AG09319 (cell line): ENCODE results near the gene FN3KRP.

Source experiments
- DNase-seq: peaks from one replicate; pipeline ENCODE4 v3.0.0-alpha.2; 2010; ENCODE audit warnings: low read depth; ENCODE audit errors: extremely low read depth
- TF ChIP-seq, protein P1 (sequence below): IDR thresholded peaks from 2 replicates; pipeline ENCODE4 v1.5.1; 2011; ENCODE audit warnings: low read depth, mild to moderate bottlenecking, inconsistent platforms, low read length, moderate library complexity

Gene FN3KRP

DNA sequence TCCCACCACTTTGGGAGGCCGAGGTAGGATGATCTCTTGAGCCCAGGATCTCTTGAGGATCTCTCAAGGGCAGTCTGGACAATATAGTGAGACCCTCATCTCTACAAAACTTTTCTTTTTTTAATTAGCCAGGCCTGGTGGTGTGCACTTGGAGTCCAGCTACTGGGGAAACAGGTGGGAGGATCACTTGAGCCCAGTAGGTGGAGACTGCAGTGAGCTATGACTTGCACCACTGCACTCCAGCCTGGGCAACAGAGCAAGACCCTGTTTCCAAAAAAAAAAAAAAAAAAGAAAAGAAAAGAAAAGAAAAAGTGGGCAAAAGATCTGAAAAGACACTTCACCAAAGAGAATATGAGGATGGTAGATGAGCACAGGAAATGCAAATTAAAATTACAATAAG is 33.0 kb upstream of the FN3KRP start:
- TF ChIP-seq, protein P1, sequence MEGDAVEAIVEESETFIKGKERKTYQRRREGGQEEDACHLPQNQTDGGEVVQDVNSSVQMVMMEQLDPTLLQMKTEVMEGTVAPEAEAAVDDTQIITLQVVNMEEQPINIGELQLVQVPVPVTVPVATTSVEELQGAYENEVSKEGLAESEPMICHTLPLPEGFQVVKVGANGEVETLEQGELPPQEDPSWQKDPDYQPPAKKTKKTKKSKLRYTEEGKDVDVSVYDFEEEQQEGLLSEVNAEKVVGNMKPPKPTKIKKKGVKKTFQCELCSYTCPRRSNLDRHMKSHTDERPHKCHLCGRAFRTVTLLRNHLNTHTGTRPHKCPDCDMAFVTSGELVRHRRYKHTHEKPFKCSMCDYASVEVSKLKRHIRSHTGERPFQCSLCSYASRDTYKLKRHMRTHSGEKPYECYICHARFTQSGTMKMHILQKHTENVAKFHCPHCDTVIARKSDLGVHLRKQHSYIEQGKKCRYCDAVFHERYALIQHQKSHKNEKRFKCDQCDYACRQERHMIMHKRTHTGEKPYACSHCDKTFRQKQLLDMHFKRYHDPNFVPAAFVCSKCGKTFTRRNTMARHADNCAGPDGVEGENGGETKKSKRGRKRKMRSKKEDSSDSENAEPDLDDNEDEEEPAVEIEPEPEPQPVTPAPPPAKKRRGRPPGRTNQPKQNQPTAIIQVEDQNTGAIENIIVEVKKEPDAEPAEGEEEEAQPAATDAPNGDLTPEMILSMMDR = no peak
- no peak for DNase-seq

DNA sequence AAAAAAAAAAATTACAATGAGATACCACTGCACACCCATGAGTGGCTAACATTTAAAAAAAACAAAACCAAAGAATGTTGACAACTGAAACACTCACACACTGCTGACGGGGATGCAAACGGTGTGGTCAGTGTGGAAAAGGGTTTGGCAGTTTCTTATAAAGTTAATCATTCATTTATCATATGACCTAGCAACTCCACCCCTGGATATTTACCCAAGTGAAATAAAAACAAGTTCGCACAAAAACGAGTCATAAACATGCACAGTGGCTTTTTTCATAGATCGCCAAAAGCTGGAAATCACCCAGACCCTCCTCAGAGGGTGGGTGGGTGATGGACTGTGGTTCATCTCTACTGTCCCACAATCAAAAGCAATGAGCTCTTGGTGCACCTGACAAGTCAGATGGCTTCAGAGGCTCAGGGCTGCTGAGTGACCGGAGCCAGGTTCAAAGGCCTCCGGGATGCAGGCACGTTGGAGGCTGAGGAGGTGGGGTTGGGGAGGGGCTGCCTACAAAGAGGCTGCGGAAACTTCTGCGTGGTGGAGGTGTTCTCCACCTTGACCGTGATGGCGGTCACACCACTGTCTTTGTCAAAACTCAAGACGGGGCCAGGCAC is 32.2 kb upstream of the FN3KRP start:
- DNase-seq = no peak
- TF ChIP-seq, protein P1 = no peak

DNA sequence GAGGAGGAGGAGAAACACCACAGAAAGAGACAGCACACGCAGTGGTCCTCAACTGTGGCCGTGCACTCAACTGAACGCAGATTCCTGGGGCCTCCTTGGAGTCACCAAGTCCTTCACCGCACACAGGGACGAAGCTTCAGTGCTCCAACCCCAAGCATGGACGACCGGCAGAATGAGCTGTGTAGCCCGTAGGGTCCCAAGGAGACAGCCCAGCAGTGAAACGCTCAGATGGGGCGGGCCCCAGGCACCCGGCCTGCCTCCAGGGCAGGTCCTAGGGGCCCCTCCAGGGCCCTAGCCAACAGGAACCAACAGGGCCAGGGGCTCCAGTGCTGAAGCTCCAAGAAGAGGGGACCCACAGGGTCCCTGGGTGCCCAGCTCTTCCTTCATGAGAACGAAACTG is 31.2 kb upstream of the FN3KRP start:
- no peak for DNase-seq
- TF ChIP-seq, protein P1 = no peak

DNA sequence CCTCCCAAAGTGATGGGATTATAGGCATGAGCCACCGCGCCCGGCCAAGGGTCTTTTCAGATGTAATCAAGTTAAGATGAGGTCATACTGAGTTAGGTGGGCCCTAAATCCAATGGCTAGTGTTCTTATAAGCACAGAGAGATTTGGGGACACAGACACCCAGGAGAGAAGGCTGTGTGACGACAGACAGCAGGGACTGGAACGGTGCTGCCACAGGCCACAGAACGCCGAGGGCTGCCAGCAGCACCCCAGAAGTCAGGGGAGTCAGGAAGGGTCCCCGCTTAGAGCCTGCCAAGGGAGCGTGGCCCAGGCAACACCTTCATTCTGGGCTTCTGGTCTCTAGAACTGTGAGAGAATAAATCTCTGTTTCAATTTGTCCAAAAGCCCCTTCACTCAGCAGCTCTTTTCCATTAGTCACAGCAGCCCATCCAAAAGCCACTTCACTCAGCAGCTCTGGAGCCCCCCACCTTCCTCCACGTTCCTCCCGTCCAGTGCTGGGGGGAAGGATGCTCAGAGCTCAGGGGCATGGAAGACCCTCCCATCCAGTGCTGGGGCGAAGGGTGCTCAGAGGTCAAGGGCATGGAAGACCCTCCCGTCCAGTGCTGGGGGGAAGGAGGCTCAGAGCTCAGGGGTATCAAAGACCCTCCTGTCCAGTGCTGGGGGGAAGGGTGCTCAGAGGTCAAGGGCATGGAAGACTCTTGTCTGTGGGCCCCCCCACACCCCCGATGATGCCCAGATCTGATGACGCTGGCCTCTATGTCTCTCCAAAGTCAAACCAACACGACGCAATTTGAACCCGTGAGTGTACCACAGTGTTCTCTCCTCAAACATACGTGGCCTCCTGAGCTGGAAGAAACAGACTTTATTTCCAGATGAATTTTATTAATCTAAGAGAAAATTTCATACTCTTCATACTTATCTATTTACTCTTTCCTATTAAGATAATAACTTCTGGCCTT is 29.9 kb upstream of the FN3KRP start:
- TF ChIP-seq, protein P1 = no peak
- no peak for DNase-seq

DNA sequence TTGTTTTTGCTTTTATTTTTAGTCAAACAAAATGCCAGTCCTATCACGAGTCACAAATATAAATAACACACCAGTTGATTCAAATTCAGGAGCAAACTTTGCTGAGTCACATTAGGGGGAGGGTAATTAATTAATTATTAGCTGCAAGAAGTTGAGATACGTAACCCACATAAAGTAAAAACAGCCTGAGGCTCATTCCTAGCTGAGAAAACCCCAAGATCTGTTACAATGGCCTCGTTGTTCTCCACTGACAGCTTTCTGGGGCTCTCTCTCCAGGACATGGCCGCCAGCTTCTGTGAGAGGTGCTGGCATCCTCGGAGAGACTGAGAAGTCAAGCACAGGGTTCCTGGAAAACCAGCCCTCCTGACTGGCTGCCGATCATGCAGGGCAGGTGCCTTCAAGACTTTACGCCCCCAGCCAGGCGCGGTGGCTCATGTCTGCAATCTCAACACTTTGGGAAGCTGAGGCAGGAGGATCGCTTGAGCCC is 29.1 kb upstream of the FN3KRP start:
- no peak for DNase-seq
- TF ChIP-seq, protein P1 = no peak

DNA sequence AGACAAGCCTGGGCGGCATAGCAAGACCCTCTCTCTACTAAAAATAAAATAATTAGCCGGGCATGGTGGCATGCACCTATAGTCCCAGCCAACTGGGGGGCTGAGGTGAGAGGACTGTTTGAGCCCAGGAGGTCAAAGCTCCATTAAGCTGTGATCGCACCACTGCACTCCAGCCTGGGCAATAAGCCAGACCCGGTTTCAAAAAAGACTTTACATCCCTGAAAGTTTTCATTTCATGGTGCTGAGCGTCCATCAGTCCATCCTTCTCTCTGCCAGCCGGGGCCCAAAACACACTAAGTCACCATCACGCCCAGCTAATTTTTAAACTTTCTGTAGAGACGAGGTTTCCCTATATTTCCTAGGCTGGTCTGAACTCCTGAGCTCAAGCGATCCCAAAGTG is 28.6 kb upstream of the FN3KRP start:
- TF ChIP-seq, protein P1 = no peak
- no peak for DNase-seq

DNA sequence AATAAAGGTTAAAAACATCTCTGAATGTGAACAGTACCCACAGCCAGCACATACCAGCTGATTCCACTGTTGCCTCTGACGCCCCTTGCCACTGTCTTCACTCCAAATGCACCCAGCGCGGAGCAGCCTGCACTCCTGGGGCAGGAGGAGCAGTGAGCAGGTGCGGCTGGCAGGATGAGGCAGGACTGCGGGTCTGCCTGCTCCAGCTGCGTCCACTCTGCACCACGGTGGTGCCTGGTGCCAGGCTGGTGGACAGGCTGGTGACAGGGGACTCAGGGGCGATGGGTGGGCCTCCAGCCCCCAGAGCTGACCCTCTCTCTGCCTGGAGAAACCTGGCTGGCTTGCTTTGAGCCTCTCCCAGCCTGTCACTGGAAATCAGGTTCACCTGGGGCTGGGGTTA is 27.4 kb upstream of the FN3KRP start:
- TF ChIP-seq, protein P1 = no peak
- DNase-seq = no peak
